Measurements from ENCODE around the gene SELPLG. TPM values are rescaled to one million over a fixed set of nuclear protein-coding genes. Genes with fewer than 3 reads are reported as not detected.
A peak's percentile ranks its signal among the peaks of the same experiment; 100 is the strongest.

SELPLG gene
- total and polyA plus RNA-seq, 2 of the 4 experiments (the other 2 are of a cell fraction) = 3.2 to 10.8 TPM

DNA sequence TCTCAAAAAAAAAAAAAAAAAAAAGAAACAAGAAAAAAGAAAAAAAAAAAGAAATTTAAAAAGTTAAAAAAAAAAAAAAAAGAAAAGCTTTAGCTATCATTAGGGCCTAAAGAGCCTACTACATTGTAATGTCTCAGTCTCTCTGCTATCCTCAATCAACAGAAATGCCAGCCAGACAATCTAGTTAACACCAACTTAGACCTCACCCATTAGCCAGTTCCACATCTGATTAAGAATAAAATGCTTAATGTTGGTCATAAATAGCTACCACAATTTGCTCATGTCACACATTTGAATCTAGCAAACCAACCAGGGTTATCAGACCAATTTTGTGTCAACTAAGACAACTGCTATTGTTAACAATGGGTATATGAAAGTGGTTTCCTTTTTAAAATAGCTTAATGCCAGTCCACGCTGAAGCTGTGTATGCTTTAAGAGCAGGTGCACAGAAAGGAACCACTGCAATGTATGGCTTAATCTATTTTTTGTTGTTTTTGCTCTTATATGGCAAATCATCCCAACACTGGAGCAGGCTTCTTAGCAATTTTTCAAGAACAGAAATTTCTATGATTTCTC is 45.5 kb upstream of the SELPLG start:
- no peak overlapping the region for H3K4ac ChIP-seq (ENCODE audit: low read depth, low read length)
- H4K5ac ChIP-seq (ENCODE audit: low read depth, low read length) = no peak overlapping the region
- H2BK20ac ChIP-seq (ENCODE audit: low read depth, low read length) = no peak overlapping the region
- H3K56ac ChIP-seq (ENCODE audit: extremely low read depth, insufficient read depth, low read length) = no peak overlapping the region
- H2AFZ ChIP-seq (replicated peaks; ENCODE audit: low read length, poor library complexity) = no peak overlapping the region
- no peak overlapping the region for H3K14ac ChIP-seq (replicated peaks; ENCODE audit: low read depth, low read length)
- intact Hi-C loops (cut with micrococcal nuclease) (no loop called here), in situ Hi-C loops (cut with MboI; ENCODE audit: low sequenced_read_pairs) (no loop called here), dilution Hi-C loops (cut with HindIII; ENCODE audit: low sequenced_read_pairs, unreplicated experiment) (no loop called here)
- H3K9me1 ChIP-seq (ENCODE audit: insufficient read depth, low read length) = peaks cover 13% of the 10 kb centered on the region
- H4K8ac ChIP-seq (ENCODE audit: low read depth in 2 of 2, low read length in 2 of 2) = no peak overlapping the region
- ATAC-seq (ENCODE audit: low read depth) (no peak), DNase-seq (no peak)
- CTCF ChIA-PET = interaction anchor here (1.2 to 1.4 kb wide), 2 partner anchors 12 to 14 kb away, joined by 3 read pairs; no protein-coding TSS in a partner anchor
- H3K9ac ChIP-seq (ENCODE audit: low read depth, low read length) = no peak overlapping the region
- no peak overlapping the region for H4K91ac ChIP-seq (ENCODE audit: insufficient read depth, low read depth, low read length)
- POLR2A ChIA-PET (ENCODE audit: unreplicated experiment) = interaction anchor here (0.5 to 0.8 kb wide), 8 partner anchors 11 to 423 kb away, joined by 3 to 8 read pairs (median 5); no protein-coding TSS in a partner anchor
- peak overlapping the region; percentile 80; the same call in 1 of the 2 replicates for H3K23ac ChIP-seq (ENCODE audit: low read depth, low read length)
- no peak overlapping the region for H3K27ac ChIP-seq (ENCODE audit: insufficient read depth, low read length)
- H3K4me3 ChIP-seq (ENCODE audit: insufficient read depth, low read depth, low read length) = no peak overlapping the region
- no peak for TF ChIP-seq CEBPB (IDR thresholded peaks at IDR 0.05; ENCODE audit: low read depth, low read length)
- TF ChIP-seq MAZ (IDR thresholded peaks at IDR 0.05; ENCODE audit: borderline replicate concordance, low read depth, low read length) = no peak
- TF ChIP-seq RCOR1 (IDR thresholded peaks at IDR 0.05; ENCODE audit: insufficient replicate concordance, low read length) = no peak
- TF ChIP-seq POLR2A (IDR thresholded peaks at IDR 0.05; ENCODE audit: low read depth, low read length) = no peak
- no peak for TF ChIP-seq MAFK (IDR thresholded peaks at IDR 0.05; ENCODE audit: low read depth, low read length)
- no peak for TF ChIP-seq FOS (IDR thresholded peaks at IDR 0.05; ENCODE audit: low read depth, low read length)
- TF ChIP-seq, protein P1, sequence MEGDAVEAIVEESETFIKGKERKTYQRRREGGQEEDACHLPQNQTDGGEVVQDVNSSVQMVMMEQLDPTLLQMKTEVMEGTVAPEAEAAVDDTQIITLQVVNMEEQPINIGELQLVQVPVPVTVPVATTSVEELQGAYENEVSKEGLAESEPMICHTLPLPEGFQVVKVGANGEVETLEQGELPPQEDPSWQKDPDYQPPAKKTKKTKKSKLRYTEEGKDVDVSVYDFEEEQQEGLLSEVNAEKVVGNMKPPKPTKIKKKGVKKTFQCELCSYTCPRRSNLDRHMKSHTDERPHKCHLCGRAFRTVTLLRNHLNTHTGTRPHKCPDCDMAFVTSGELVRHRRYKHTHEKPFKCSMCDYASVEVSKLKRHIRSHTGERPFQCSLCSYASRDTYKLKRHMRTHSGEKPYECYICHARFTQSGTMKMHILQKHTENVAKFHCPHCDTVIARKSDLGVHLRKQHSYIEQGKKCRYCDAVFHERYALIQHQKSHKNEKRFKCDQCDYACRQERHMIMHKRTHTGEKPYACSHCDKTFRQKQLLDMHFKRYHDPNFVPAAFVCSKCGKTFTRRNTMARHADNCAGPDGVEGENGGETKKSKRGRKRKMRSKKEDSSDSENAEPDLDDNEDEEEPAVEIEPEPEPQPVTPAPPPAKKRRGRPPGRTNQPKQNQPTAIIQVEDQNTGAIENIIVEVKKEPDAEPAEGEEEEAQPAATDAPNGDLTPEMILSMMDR (conservative IDR thresholded peaks at IDR 0.05; ENCODE audit: low read depth, low read length) = no peak
- TF ChIP-seq, protein P2, sequence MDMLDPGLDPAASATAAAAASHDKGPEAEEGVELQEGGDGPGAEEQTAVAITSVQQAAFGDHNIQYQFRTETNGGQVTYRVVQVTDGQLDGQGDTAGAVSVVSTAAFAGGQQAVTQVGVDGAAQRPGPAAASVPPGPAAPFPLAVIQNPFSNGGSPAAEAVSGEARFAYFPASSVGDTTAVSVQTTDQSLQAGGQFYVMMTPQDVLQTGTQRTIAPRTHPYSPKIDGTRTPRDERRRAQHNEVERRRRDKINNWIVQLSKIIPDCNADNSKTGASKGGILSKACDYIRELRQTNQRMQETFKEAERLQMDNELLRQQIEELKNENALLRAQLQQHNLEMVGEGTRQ (IDR thresholded peaks at IDR 0.05; ENCODE audit: low read depth, low read length) = no peak
- no peak for TF ChIP-seq ELK1 (IDR thresholded peaks at IDR 0.05; ENCODE audit: borderline replicate concordance, low read depth, low read length)
- no peak for TF ChIP-seq BHLHE40 (IDR thresholded peaks at IDR 0.05; ENCODE audit: low read depth, low read length)
- TF ChIP-seq NFE2L2 (IDR thresholded peaks at IDR 0.05; ENCODE audit: low read depth, low read length) = no peak
- peaks cover 0 to 42% of the 10 kb centered on the region in 2 experiments; a peak in 2 of 4 replicates for H3K79me1 ChIP-seq (ENCODE audit: low read depth in 1 of 2, low read length in 2 of 2)
- BruUV-seq (replicated peaks) = no TSS peak
- peak overlapping the region; percentile 48 for H2BK5ac ChIP-seq (ENCODE audit: low read depth, low read length, poor library complexity, severe bottlenecking)
- H3K9me3 ChIP-seq (ENCODE audit: control insufficient read depth, insufficient read depth, low read length) = no peaks in the 10 kb centered on the region
- no peak overlapping the region for H3K18ac ChIP-seq (ENCODE audit: low read depth, low read length)
- H3K36me3 ChIP-seq (ENCODE audit: control insufficient read depth, insufficient read depth, low read length) = peaks cover 27% of the 10 kb centered on the region
- no peak overlapping the region for H2BK120ac ChIP-seq (ENCODE audit: low read depth, low read length)
- no peak overlapping the region for H2AK5ac ChIP-seq (ENCODE audit: low read depth, low read length)
- H4K20me1 ChIP-seq (ENCODE audit: insufficient read depth, low read length) = peaks cover 80% of the 10 kb centered on the region
- no peak overlapping the region for H2AK9ac ChIP-seq (replicated peaks; ENCODE audit: low read depth, low read length, poor library complexity)
- no peak overlapping the region for H2BK15ac ChIP-seq (ENCODE audit: low read depth, low read length)
- H3K4me1 ChIP-seq (ENCODE audit: control insufficient read depth, insufficient read depth, low read length) = peaks cover 4% of the 10 kb centered on the region
- H3K4me2 ChIP-seq (ENCODE audit: low read depth, low read length) = no peak overlapping the region; the same call in 1 of the 2 replicates
- H3K27me3 ChIP-seq (ENCODE audit: control insufficient read depth, insufficient read depth, low read length) = no peaks in the 10 kb centered on the region
- WGBS, 2 experiments (ENCODE audit: extremely low coverage in 2 of 2, insufficient read length in 1 of 2) = no CpG with 5 or more reads among the region's 1 CpG

Data from IMR-90 (cell line).